Progenitor cell of endocrine pancreas (in vitro differentiated cells): ENCODE measurements around the gene GSG1. TPM values are rescaled to one million over a fixed set of nuclear protein-coding genes. Genes with fewer than 3 reads are reported as not detected.

ENCODE experiments used
- DNase-seq: peaks from one replicate; pipeline ENCODE4 v3.0.0; 2021; ENCODE audit warnings: low spot score; ENCODE audit not compliant: unreplicated experiment
- H3K27ac Mint-ChIP-seq: 2 replicates; pipeline ENCODE4 v1.8.0; 2021; ENCODE audit warnings: mild to moderate bottlenecking, moderate library complexity, mixed read lengths
- H3K27me3 Mint-ChIP-seq: 2 replicates; pipeline ENCODE4 v1.8.0; 2021; ENCODE audit warnings: mixed read lengths
- H3K36me3 Mint-ChIP-seq: 2 replicates; pipeline ENCODE4 v1.8.0; 2022; ENCODE audit warnings: mixed read lengths; ENCODE audit not compliant: insufficient read depth
- H3K4me1 Mint-ChIP-seq: 2 replicates; pipeline ENCODE4 v1.8.0; 2021; ENCODE audit warnings: low read depth, mixed read lengths
- H3K4me3 Mint-ChIP-seq: 2 replicates; pipeline ENCODE4 v1.8.0; 2021; ENCODE audit warnings: low read depth, mild to moderate bottlenecking, moderate library complexity, mixed read lengths
- H3K9me3 Mint-ChIP-seq: 2 replicates; pipeline ENCODE4 v1.8.0; 2021; ENCODE audit warnings: low read depth, mixed read lengths
- CTCF ChIP-seq: fragments of 200-600 bp; sonication (generic); IDR thresholded peaks from one replicate; pipeline ENCODE4 v1.5.0; 2021; ENCODE audit warnings: antibody characterized with exemption, mild to moderate bottlenecking; ENCODE audit not compliant: unreplicated experiment
- total RNA-seq: library from RNA; stranded (reverse); gene quantifications from 2 replicates; pipeline ENCODE4 v1.2.1, GENCODE V29; 2021

Gene GSG1
- total RNA-seq, 1 donor from 2014 or later: 0.46 TPM

DNA sequence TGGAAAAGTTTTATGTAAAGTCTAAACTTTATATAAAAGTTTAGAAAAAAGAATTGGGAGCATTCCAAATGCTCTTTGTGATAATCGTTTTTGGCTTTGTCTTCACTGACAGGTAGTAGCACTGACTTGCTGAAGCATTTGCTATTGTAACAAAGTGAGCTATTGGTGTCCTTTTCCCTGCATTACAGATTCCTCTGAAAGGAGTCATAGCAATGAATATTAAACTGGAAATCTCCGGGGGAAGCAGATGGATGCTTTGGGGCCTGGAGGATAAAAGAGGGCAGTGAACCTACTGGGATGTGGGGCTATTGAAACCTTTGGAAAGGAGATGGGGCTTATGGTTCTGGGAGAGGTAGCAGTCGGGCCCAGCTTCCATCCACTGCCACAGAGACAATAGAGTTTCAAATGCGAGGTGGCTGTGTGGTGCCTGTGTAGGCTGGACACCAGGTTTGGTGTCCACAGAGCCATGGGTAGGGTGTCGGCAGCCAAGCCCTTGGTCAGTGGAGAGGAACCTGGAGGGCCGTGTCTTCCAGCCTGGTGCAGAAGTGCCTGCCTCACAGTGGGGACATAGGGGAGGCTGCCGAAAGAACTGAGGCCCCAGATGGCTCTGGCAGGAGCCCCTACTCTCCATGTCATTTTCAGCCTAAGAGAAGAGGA lies 10.1 kb downstream of the GSG1 start:
- DNase-seq: no peak
- Mint-ChIP-seq H3K27ac (no peak overlapping the region), H3K4me3 (no peak overlapping the region), H3K9me3 (no peaks in the 10 kb centered on the region), H3K4me1 (peaks cover 30% of the 10 kb centered on the region), H3K27me3 (peaks cover 18% of the 10 kb centered on the region), H3K36me3 (no peaks in the 10 kb centered on the region)
- no peak for TF ChIP-seq CTCF

GRCh38 chr12:13091832-13092231 lies 11.6 kb downstream of the GSG1 start:
- H3K27ac Mint-ChIP-seq: no peak overlapping the region
- H3K36me3 Mint-ChIP-seq: no peaks in the 10 kb centered on the region
- DNase-seq: no peak
- no peaks in the 10 kb centered on the region for H3K9me3 Mint-ChIP-seq
- H3K4me3 Mint-ChIP-seq: no peak overlapping the region
- H3K27me3 Mint-ChIP-seq: peaks cover 22% of the 10 kb centered on the region
- H3K4me1 Mint-ChIP-seq: peaks cover 25% of the 10 kb centered on the region
- TF ChIP-seq CTCF: no peak

GRCh38 chr12:13090054-13090453 lies 13.4 kb downstream of the GSG1 start:
- peaks cover 2% of the 10 kb centered on the region for H3K36me3 Mint-ChIP-seq
- no peak for DNase-seq
- no peak overlapping the region for H3K27ac Mint-ChIP-seq
- H3K27me3 Mint-ChIP-seq: peaks cover 20% of the 10 kb centered on the region
- no peak for TF ChIP-seq CTCF
- H3K4me3 Mint-ChIP-seq: no peak overlapping the region
- H3K9me3 Mint-ChIP-seq: no peaks in the 10 kb centered on the region
- H3K4me1 Mint-ChIP-seq: peaks cover 20% of the 10 kb centered on the region

DNA sequence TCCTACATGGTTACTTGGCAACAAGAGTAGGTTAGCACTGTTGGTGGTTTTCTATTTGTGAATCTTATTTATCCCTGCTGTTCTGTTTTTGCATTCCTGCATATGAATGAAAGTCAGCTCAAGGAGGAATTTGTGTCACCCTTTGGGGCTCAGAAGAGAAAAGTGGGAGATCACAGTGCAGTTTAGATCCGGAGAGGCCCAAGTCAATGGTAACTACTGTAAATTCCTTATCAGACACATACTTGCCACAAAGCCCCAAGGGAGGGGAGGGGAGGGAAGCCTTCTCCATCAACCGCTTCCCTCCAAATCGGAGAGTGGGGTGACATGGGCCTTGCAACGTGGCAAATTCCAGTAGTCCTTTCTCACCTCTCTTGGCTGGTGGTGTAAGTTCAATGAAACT lies 15.0 kb downstream of the GSG1 start:
- Mint-ChIP-seq H3K4me3 (no peak overlapping the region), H3K27ac (no peak overlapping the region), H3K36me3 (peaks cover 5% of the 10 kb centered on the region), H3K9me3 (no peaks in the 10 kb centered on the region), H3K4me1 (peaks cover 10% of the 10 kb centered on the region), H3K27me3 (peaks cover 15% of the 10 kb centered on the region)
- TF ChIP-seq CTCF: no peak
- no peak for DNase-seq

DNA sequence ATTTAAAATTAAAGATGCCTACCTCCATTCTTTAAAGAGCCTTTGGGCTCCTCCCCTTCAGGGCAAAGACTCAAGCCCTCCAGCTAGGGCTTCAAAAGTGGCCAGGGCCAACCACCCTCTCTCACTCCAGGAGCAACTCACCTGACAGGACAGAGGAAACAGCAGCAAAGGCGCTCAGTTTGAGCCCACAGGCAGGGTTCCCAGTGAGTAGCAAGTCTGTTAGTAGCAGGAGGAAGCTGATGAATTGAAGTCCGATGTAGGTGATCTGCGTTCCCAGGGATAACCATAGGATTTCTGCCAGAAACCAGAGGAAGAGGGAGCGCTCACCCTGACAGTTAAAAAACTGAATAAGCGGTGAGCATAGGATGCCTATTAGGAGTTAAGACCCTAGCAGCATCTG lies 15.7 kb downstream of the GSG1 start:
- peaks cover 8% of the 10 kb centered on the region for H3K4me1 Mint-ChIP-seq

More for the DNA sequence above, 15.7 kb downstream of the GSG1 start:
- Mint-ChIP-seq H3K27ac (no peak overlapping the region), H3K27me3 (peaks cover 15% of the 10 kb centered on the region), H3K9me3 (no peaks in the 10 kb centered on the region), H3K4me3 (no peak overlapping the region), H3K36me3 (peaks cover 5% of the 10 kb centered on the region)
- DNase-seq: no peak
- TF ChIP-seq CTCF: no peak
